ENCODE data around the gene HBG1.

HBG1 gene

GRCh38 chr11:5232821-5233220 lies 16.8 kb downstream of the HBG1 start:
- ATAC-seq (ENCODE audit: low read depth) = no peak
- H3K4me1 Mint-ChIP-seq = peaks cover 5% of the 10 kb centered on the region
- no peak overlapping the region for H3K4me3 Mint-ChIP-seq
- DNase-seq (ENCODE audit: low spot score in 2 of 2) = no peak
- peaks cover 8% of the 10 kb centered on the region for H3K27me3 Mint-ChIP-seq
- H3K36me3 Mint-ChIP-seq = no peaks in the 10 kb centered on the region
- H3K27ac Mint-ChIP-seq = no peak overlapping the region
- no peaks in the 10 kb centered on the region for H3K9me3 Mint-ChIP-seq

- no peak overlapping the region for H3K4me3 Mint-ChIP-seq
- H3K36me3 Mint-ChIP-seq = no peaks in the 10 kb centered on the region
- H3K27ac Mint-ChIP-seq = no peak overlapping the region
- H3K27me3 Mint-ChIP-seq = peaks cover 6% of the 10 kb centered on the region
- no peak for DNase-seq (ENCODE audit: low spot score in 2 of 2)
- peaks cover 5% of the 10 kb centered on the region for H3K4me1 Mint-ChIP-seq
- ATAC-seq (ENCODE audit: low read depth) = no peak
- H3K9me3 Mint-ChIP-seq = no peaks in the 10 kb centered on the region
Measured at GRCh38 chr11:5232176-5232575, 17.5 kb downstream of the HBG1 start.

GRCh38 chr11:5231111-5231510 lies 18.5 kb downstream of the HBG1 start:
- H3K4me3 Mint-ChIP-seq = no peak overlapping the region
- peaks cover 6% of the 10 kb centered on the region for H3K27me3 Mint-ChIP-seq
- no peak for ATAC-seq (ENCODE audit: low read depth)
- no peaks in the 10 kb centered on the region for H3K36me3 Mint-ChIP-seq
- no peaks in the 10 kb centered on the region for H3K9me3 Mint-ChIP-seq
- no peak for DNase-seq (ENCODE audit: low spot score in 2 of 2)
- H3K27ac Mint-ChIP-seq = no peak overlapping the region
- peaks cover 5% of the 10 kb centered on the region for H3K4me1 Mint-ChIP-seq

- Mint-ChIP-seq H3K4me3 (no peak overlapping the region), H3K27ac (no peak overlapping the region), H3K36me3 (no peaks in the 10 kb centered on the region), H3K9me3 (no peaks in the 10 kb centered on the region), H3K4me1 (peaks cover 5% of the 10 kb centered on the region), H3K27me3 (peaks cover 4% of the 10 kb centered on the region)
- no peak for DNase-seq (ENCODE audit: low spot score in 2 of 2)
- no peak for ATAC-seq (ENCODE audit: low read depth)
Measured at GRCh38 chr11:5230266-5230665, 19.4 kb downstream of the HBG1 start.

- Mint-ChIP-seq H3K4me3 (no peak overlapping the region), H3K4me1 (peaks cover 5% of the 10 kb centered on the region), H3K27ac (no peak overlapping the region), H3K27me3 (peaks cover 4% of the 10 kb centered on the region), H3K9me3 (no peaks in the 10 kb centered on the region), H3K36me3 (no peaks in the 10 kb centered on the region)
- DNase-seq (ENCODE audit: low spot score in 2 of 2) = no peak
- ATAC-seq (ENCODE audit: low read depth) = no peak
Measured at GRCh38 chr11:5229796-5230195, 19.9 kb downstream of the HBG1 start.

GRCh38 chr11:5229356-5229755 lies 20.3 kb downstream of the HBG1 start:
- no peak for DNase-seq (ENCODE audit: low spot score in 2 of 2)
- no peaks in the 10 kb centered on the region for H3K9me3 Mint-ChIP-seq
- H3K4me1 Mint-ChIP-seq = peaks cover 2% of the 10 kb centered on the region
- H3K27me3 Mint-ChIP-seq = peaks cover 5% of the 10 kb centered on the region
- H3K27ac Mint-ChIP-seq = no peak overlapping the region
- H3K4me3 Mint-ChIP-seq = no peak overlapping the region
- no peak for ATAC-seq (ENCODE audit: low read depth)
- H3K36me3 Mint-ChIP-seq = no peaks in the 10 kb centered on the region

- Mint-ChIP-seq H3K9me3 (no peaks in the 10 kb centered on the region), H3K27me3 (peaks cover 3% of the 10 kb centered on the region), H3K4me1 (no peaks in the 10 kb centered on the region), H3K27ac (no peak overlapping the region), H3K4me3 (no peak overlapping the region), H3K36me3 (no peaks in the 10 kb centered on the region)
- no peak for ATAC-seq (ENCODE audit: low read depth)
- no peak for DNase-seq (ENCODE audit: low spot score in 2 of 2)
Measured at GRCh38 chr11:5228124-5228523, 21.5 kb downstream of the HBG1 start.

- Mint-ChIP-seq H3K4me1 (no peaks in the 10 kb centered on the region), H3K4me3 (no peak overlapping the region), H3K9me3 (no peaks in the 10 kb centered on the region), H3K27ac (no peak overlapping the region), H3K36me3 (no peaks in the 10 kb centered on the region), H3K27me3 (peaks cover 3% of the 10 kb centered on the region)
- DNase-seq (ENCODE audit: low spot score in 2 of 2) = no peak
- no peak for ATAC-seq (ENCODE audit: low read depth)
Measured at GRCh38 chr11:5227681-5228080, 22.0 kb downstream of the HBG1 start.

GRCh38 chr11:5226732-5227310 lies 22.8 kb downstream of the HBG1 start, which contains the start of gene HBB:
TSS of gene HBB (minus strand) at chr11:5227071. CDS start at chr11:5227021, 50 bp downstream.
- Mint-ChIP-seq H3K27me3 (peaks cover 3% of the 10 kb centered on the region), H3K36me3 (no peaks in the 10 kb centered on the region), H3K27ac (no peak within 1 kb of the TSS)

GRCh38 chr11:5225480-5225871 lies 24.2 kb downstream of the HBG1 start:
- peaks cover 1% of the 10 kb centered on the region for H3K36me3 Mint-ChIP-seq
- no peak overlapping the region for H3K4me3 Mint-ChIP-seq
- H3K27ac Mint-ChIP-seq = no peak overlapping the region

More at GRCh38 chr11:5226732-5227310, 22.8 kb downstream of the HBG1 start, which contains the start of gene HBB:
- ATAC-seq (ENCODE audit: low read depth) (no peak), DNase-seq (ENCODE audit: low spot score in 2 of 2) (no peak)
- H3K9me3 Mint-ChIP-seq = no peaks in the 10 kb centered on the region
- no peaks in the 10 kb centered on the region for H3K4me1 Mint-ChIP-seq
- no peak within 1 kb of the TSS for H3K4me3 Mint-ChIP-seq

GRCh38 chr11:5224538-5225479 lies 24.8 kb downstream of the HBG1 start:
- Mint-ChIP-seq H3K4me1 (no peaks in the 10 kb centered on the region), H3K27ac (no peak overlapping the region), H3K27me3 (peaks cover 4% of the 10 kb centered on the region), H3K36me3 (peaks cover 1% of the 10 kb centered on the region), H3K4me3 (no peak overlapping the region), H3K9me3 (peaks cover 2% of the 10 kb centered on the region)
- ATAC-seq (ENCODE audit: low read depth) = no peak
- no peak for DNase-seq (ENCODE audit: low spot score in 2 of 2)

More at GRCh38 chr11:5225480-5225871, 24.2 kb downstream of the HBG1 start:
- Mint-ChIP-seq H3K27me3 (peaks cover 4% of the 10 kb centered on the region), H3K9me3 (peaks cover 2% of the 10 kb centered on the region), H3K4me1 (no peaks in the 10 kb centered on the region)
- no peak for DNase-seq (ENCODE audit: low spot score in 2 of 2)
- ATAC-seq (ENCODE audit: low read depth) = no peak

GRCh38 chr11:5223686-5224085 lies 26.0 kb downstream of the HBG1 start:
- no peak overlapping the region for H3K27ac Mint-ChIP-seq
- peaks cover 4% of the 10 kb centered on the region for H3K27me3 Mint-ChIP-seq
- no peak overlapping the region for H3K4me3 Mint-ChIP-seq
- no peaks in the 10 kb centered on the region for H3K4me1 Mint-ChIP-seq
- DNase-seq (ENCODE audit: low spot score in 2 of 2) (no peak), ATAC-seq (ENCODE audit: low read depth) (no peak)
- peaks cover 1% of the 10 kb centered on the region for H3K36me3 Mint-ChIP-seq
- H3K9me3 Mint-ChIP-seq = peaks cover 4% of the 10 kb centered on the region

- ATAC-seq (ENCODE audit: low read depth) = no peak
Measured at GRCh38 chr11:5223146-5223545, 26.5 kb downstream of the HBG1 start.

GRCh38 chr11:5210376-5210885 lies 39.2 kb downstream of the HBG1 start:
- no peaks in the 10 kb centered on the region for H3K27me3 Mint-ChIP-seq
- H3K9me3 Mint-ChIP-seq = peaks cover 3% of the 10 kb centered on the region
- H3K4me1 Mint-ChIP-seq = no peaks in the 10 kb centered on the region
- DNase-seq (ENCODE audit: low spot score in 2 of 2) (no peak), ATAC-seq (ENCODE audit: low read depth) (no peak)
- no peak overlapping the region for H3K27ac Mint-ChIP-seq
- H3K4me3 Mint-ChIP-seq = no peak overlapping the region
- H3K36me3 Mint-ChIP-seq = no peaks in the 10 kb centered on the region

More at GRCh38 chr11:5223146-5223545, 26.5 kb downstream of the HBG1 start:
- Mint-ChIP-seq H3K4me1 (no peaks in the 10 kb centered on the region), H3K9me3 (peaks cover 4% of the 10 kb centered on the region), H3K27ac (no peak overlapping the region), H3K27me3 (peaks cover 4% of the 10 kb centered on the region), H3K4me3 (no peak overlapping the region), H3K36me3 (peaks cover 1% of the 10 kb centered on the region)
- DNase-seq (ENCODE audit: low spot score in 2 of 2) = no peak
